Measurements from ENCODE around the gene COLQ.
"Not testable (repeated sequence)": the region's sequence is repeated elsewhere in the genome, so short reads cannot be mapped to it uniquely, and the experiment has no call there.

Gene COLQ

GRCh38 chr3:15410966-15411365 is 110.5 kb downstream of the COLQ start:
- DNase-seq: not testable (repeated sequence)

GRCh38 chr3:15409774-15410173 is 111.7 kb downstream of the COLQ start:
- DNase-seq: no peak

DNA sequence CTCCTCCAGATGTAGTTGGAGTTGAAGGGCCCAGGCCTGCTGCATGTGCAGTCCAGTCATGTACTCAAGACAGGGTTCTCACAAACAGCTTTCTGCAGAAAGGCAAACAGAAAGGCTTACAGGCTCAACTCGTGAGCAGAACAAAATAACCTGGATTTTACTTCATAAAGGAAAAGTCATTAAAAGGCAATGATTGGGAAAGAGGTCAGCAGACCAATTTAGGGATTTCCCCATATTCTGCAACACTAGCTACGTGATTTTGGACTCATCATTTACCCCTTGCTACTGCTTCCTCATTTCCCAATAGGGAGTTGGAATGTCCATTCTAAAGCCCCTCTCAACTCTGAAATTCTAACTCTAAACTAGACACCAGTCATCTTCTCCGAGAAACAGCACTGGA is 112.3 kb downstream of the COLQ start:
- DNase-seq: no peak

GRCh38 chr3:15405448-15406050 is 116.0 kb downstream of the COLQ start:
- no peak for DNase-seq

- DNase-seq: no peak
Observed at GRCh38 chr3:15404767-15405166, 116.7 kb downstream of the COLQ start.

DNA sequence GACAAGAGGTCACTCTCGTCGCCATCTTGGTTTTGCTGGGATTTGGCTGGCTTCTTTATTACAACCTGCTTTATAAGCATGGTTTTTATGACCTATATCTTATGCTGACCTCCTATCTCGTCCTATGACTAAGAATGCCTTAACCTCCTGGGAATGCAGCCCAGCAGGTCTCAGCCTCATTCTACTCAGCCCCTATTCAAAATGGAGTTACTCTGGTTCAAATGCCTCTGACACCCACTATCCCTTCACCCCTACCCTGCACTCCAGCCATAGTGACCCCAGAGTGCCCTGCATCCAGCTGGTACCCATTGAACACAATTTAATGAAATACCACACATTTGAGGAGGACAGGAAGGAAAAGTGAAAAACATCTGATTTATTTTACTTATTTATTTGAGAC is 117.5 kb downstream of the COLQ start:
- no peak for DNase-seq

GRCh38 chr3:15403495-15403894 is 118.0 kb downstream of the COLQ start:
- DNase-seq: no peak

GRCh38 chr3:15401936-15402335 is 119.6 kb downstream of the COLQ start:
- DNase-seq: no peak

All from stimulated activated CD8-positive, alpha-beta memory T cell treated with anti-CD3 and anti-CD28 coated beads, Interleukin-4, amount 100 ng/mL, for 48 hours (primary cell).